ENCODE data around the gene PAPPA. TPM values are rescaled to one million over a fixed set of nuclear protein-coding genes. Genes with fewer than 3 reads are reported as not detected.

PAPPA gene
- total RNA-seq, 3 donors from 2014 or later (not counting 1 experiment from before 2014, with no cell fraction given), result not detected

GRCh38 chr9:116230051-116230632 lies 76.6 kb downstream of the PAPPA start:
- Histone ChIP-seq H3K27ac (ENCODE audit: low read length) (no peak overlapping the region), H3K9me3 (ENCODE audit: control insufficient read depth, insufficient read depth, low read length) (no peaks in the 10 kb centered on the region), H3K27me3 (ENCODE audit: control insufficient read depth, insufficient read depth, low read length) (no peaks in the 10 kb centered on the region), H3K4me3 (ENCODE audit: low read length) (no peak overlapping the region), H3K36me3 (ENCODE audit: control insufficient read depth, insufficient read depth, low read length) (no peaks in the 10 kb centered on the region), H3K4me1 (ENCODE audit: control insufficient read depth, insufficient read depth, low read length) (no peaks in the 10 kb centered on the region)
- H3K27me3 Mint-ChIP-seq (ENCODE audit: low read depth in 2 of 2), result no peaks in the 10 kb centered on the region
- ATAC-seq, result no peak
- no peaks in the 10 kb centered on the region for H3K4me1 Mint-ChIP-seq
- H3K4me3 Mint-ChIP-seq, result no peak overlapping the region
- H3K27ac Mint-ChIP-seq, result no peak overlapping the region
- no peaks in the 10 kb centered on the region for H3K36me3 Mint-ChIP-seq
- intact Hi-C loops (cut with micrococcal nuclease), result no loop called here
- WGBS (ENCODE audit: insufficient coverage), result 39% methylated on average over 1 of the region's 1 CpG
- DNase-seq, result no peak
- TF ChIP-seq CTCF (IDR thresholded peaks at IDR 0.05), result no peak
- peaks cover 2 to 10% of the 10 kb centered on the region in 2 donors for H3K9me3 Mint-ChIP-seq

DNA sequence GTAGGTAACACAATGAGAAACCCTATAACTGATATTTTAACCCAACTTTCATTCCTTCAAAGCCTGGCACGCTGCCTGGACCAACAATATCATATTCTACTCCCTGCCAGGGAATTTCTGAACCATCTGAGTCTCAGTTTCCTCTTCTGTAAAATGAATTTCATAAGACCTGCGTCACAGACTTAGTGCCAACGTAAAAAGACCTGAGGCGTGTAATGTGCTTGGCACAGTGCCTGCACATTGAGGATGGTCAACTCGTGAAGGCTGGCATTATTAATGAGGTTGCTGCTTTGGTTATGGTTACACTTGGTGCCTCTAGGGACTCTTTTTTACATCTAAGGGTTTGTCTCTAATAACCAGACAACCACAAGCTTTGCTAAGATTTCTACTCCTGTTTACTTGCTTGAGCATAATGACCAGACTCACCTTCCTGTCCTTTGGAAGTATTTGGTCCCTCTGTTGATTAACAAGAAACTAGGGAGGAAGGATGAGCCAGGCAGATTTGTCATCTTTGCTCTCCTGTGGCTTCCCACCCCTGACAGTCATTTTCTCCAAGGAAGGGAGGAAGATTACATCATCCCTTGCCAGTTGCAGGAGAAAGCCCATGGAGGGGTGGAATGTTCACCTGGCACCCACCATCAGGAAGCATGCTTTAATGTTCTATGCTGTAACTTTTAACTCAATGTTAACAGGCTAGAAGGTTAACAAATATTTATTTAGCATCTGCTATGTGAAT lies 79.0 kb downstream of the PAPPA start:
- Mint-ChIP-seq H3K27ac (no peak overlapping the region), H3K9me3 (peaks cover 2 to 7% of the 10 kb centered on the region in 2 donors), H3K36me3 (no peaks in the 10 kb centered on the region), H3K4me3 (no peak overlapping the region), H3K4me1 (no peaks in the 10 kb centered on the region), H3K27me3 (ENCODE audit: low read depth in 2 of 2) (no peaks in the 10 kb centered on the region)
- intact Hi-C loops (cut with micrococcal nuclease), result no loop called here
- no peak overlapping the region for H3K27ac ChIP-seq (ENCODE audit: low read length)
- H3K4me3 ChIP-seq (ENCODE audit: low read length), result no peak overlapping the region
- DNase-seq (no peak), ATAC-seq (no peak)
- H3K27me3 ChIP-seq (ENCODE audit: control insufficient read depth, insufficient read depth, low read length), result no peaks in the 10 kb centered on the region
- H3K9me3 ChIP-seq (ENCODE audit: control insufficient read depth, insufficient read depth, low read length), result no peaks in the 10 kb centered on the region
- no peaks in the 10 kb centered on the region for H3K4me1 ChIP-seq (ENCODE audit: control insufficient read depth, insufficient read depth, low read length)
- TF ChIP-seq CTCF (IDR thresholded peaks at IDR 0.05), result no peak
- WGBS (ENCODE audit: insufficient coverage), result 85% methylated on average over 5 of the region's 5 CpGs
- no peaks in the 10 kb centered on the region for H3K36me3 ChIP-seq (ENCODE audit: control insufficient read depth, insufficient read depth, low read length)

GRCh38 chr9:116233160-116233530 lies 79.6 kb downstream of the PAPPA start:
- DNase-seq (no peak), ATAC-seq (no peak)
- Histone ChIP-seq H3K27me3 (ENCODE audit: control insufficient read depth, insufficient read depth, low read length) (no peaks in the 10 kb centered on the region), H3K36me3 (ENCODE audit: control insufficient read depth, insufficient read depth, low read length) (no peaks in the 10 kb centered on the region), H3K4me1 (ENCODE audit: control insufficient read depth, insufficient read depth, low read length) (no peaks in the 10 kb centered on the region), H3K4me3 (ENCODE audit: low read length) (no peak overlapping the region), H3K27ac (ENCODE audit: low read length) (no peak overlapping the region), H3K9me3 (ENCODE audit: control insufficient read depth, insufficient read depth, low read length) (no peaks in the 10 kb centered on the region)
- intact Hi-C loops (cut with micrococcal nuclease), result no loop called here
- 96% methylated on average over 3 of the region's 3 CpGs for WGBS (ENCODE audit: insufficient coverage)
- Mint-ChIP-seq H3K27me3 (ENCODE audit: low read depth in 2 of 2) (no peaks in the 10 kb centered on the region), H3K9me3 (peaks cover 2 to 7% of the 10 kb centered on the region in 2 donors), H3K27ac (no peak overlapping the region), H3K36me3 (no peaks in the 10 kb centered on the region), H3K4me3 (no peak overlapping the region), H3K4me1 (no peaks in the 10 kb centered on the region)
- no peak for TF ChIP-seq CTCF (IDR thresholded peaks at IDR 0.05)
